Measurements from ENCODE around the gene GSAP.
"Not testable (repeated sequence)": the region's sequence is repeated elsewhere in the genome, so short reads cannot be mapped to it uniquely, and the experiment has no call there.

Gene GSAP

GRCh38 chr7:77321300-77321699, 94.8 kb downstream of the GSAP start:
- DNase-seq, result no peak

- DNase-seq, result no peak
Observed at GRCh38 chr7:77320714-77321113, 95.4 kb downstream of the GSAP start.

DNA sequence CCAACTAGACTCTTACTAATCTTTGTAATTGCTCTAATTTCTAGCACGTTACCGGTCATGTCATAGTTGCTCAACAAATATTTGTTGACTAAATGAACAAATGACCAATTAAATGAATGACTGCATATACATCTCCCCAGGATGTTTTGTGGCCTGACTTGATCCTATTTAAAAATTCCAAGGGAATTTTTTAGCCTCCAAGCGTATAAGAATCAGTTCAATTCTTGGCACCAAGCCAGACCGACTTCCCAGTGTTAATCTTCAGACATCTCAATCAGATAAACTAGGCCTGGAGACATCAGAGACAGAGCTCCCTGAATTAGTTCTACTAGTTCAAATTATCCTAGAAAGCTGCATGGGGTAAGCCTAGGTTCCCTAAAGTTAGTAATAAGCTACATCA, 96.0 kb downstream of the GSAP start:
- no peak for DNase-seq

DNA sequence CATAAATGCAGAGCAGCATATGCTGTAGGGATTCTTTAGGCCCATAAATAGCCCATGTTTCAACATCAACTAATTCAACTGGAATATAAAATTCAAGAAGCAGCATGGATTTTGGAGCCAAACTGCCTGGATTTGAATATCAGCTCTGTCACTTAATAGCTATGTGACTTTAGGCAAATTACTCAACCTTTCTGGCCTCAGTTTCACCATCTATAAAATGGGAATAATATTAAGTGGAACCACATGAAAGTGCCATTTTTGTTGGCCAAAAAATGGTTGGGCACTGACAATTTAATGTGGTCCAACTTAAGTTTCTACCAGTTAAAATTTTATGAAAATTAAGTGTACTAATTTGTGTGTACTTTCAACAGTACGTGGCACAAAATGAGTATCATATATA, 98.1 kb downstream of the GSAP start:
- DNase-seq, result no peak

DNA sequence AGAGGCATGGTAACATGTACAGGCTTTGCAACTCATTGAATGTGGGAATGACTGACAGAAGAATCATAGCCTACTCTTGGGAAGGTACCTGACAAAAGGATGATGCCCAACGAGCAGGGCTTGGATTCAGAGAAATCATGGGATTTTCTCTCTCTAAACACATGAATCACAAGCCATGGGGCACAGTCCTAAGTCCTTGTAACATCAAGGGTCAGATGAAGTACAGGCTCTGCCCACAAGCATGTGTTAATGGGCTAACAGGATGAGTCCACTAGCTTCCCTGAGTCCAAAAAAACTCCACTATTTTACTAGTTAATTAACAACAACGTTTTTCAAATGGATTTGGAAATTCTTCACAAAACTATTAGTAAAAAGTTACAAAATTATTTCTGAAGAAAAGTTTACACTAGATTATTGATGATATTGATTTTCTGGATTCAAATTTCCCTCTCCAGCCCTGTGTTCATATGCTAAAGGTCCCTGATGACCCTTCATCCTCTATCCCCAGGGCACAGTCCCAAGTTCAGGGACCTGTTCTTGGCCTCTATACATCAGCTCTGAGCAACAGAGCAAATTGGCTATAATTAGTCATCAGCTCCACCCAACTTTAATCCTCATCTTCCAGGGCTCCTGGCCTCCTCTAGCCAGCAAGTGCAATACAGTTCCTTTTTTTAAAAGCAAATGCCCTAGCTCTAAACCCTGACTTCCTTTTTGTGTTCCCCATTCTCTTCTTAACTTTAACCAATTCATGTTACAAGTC, 99.8 kb downstream of the GSAP start:
- DNase-seq, result no peak

DNA sequence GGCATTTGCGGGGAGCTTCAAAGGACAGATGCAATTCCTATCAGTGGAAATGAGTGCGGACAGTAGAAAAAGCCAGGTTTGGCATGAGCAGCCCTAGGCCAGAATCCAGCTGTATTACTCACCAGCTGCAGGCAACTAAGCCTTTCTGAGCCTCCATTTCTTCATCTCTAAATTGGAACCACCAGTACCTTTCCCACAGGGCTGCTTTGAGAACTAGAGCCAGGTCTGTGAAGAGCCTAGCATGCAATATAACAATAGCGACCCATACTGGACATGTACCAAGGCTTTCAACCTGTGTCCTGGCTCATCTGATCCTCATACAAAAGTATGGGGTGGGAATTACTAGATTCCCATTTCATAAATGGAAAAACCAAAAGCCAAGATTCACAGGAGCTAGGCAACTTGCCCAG, 101.0 kb downstream of the GSAP start:
- no peak for DNase-seq

- no peak for DNase-seq
Observed at GRCh38 chr7:77313876-77314480, 102.2 kb downstream of the GSAP start.

DNA sequence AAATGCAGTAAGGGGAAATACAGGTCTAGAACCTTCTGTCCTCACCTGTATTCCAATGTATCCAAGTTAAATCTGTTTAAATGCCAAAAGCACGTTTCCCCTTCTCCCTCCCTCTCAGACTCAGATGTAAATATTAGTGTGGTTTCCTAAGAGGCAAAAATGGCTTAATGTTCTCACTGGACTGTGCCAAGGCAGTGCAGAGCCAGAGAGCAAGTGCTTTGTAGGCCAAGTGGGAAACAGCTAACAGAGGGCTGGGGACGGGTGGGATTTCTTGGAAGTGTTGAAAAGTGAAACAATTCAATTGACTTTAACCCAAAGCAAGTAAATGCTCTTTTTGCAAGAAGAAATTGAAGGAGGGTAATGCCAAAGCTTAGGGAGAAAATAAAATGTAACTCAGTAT, 103.1 kb downstream of the GSAP start:
- no peak for DNase-seq

- DNase-seq, result no peak
Observed at GRCh38 chr7:77310982-77311381, 105.2 kb downstream of the GSAP start.

DNA sequence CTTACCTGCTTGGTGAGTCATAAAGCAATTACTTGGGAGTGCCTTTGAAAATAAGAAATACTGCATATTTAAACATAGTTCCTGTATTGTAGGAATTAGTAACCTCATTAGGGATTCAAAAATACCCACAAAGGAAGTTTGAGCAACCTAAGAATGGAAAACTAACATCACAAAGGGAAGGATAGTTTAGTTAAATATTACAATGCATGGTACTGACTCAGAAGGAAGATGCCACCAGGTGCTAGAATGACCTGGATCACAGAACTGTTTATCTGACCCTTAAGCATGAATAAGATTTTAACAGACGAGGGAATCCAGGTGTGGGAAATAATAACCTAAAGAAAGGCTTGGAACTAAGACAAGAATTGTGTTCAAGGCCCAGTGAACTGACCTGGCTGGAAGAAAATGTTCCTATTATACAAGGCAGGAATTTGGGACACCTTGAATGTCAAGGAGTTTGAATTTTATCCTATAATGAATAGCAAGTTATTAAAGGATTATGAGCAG, 106.4 kb downstream of the GSAP start:
- DNase-seq, result no peak

- no peak for DNase-seq
Observed at GRCh38 chr7:77308792-77309191, 107.4 kb downstream of the GSAP start.

DNA sequence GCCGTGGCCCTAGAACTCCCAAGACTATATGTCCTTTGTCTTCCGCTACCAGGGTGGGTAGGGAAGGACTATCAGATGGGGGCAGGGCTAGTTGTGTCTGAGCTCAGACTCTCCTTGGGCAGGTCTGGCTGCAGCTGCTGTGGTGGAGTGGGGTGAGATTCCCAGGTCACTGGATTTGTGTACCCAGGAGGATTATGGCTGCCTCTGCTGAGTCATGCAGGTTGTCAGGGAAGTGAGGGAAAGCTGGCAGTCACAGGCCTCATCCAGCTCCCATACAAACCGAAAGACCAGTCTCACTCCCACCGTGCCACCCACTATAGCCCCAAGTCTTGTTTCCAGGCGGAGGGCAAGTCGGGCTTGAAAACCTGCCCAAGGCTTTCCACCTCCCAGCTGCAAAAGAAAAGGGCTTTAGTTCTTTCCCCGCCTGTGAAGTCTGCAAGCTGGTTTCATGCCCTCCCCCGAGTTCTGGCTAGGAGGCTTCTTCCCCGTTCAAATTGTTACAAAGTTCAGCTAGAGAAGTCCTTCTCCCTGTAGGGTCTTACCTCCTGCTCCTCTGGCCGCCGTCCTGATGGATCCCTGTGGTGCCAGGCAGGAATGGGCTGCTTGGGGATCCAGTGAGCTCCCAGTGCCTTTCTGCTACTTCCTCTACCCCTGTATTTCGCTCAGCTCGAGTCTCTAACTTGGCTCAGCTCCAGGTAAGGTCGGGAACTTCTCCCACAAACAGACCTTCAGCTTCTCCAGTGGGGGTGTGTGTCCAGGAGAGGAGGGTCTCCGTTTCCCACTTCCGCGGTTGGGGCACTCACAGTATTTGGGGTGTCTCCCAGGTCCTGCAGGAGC, 109.7 kb downstream of the GSAP start:
- no peak for DNase-seq

DNA sequence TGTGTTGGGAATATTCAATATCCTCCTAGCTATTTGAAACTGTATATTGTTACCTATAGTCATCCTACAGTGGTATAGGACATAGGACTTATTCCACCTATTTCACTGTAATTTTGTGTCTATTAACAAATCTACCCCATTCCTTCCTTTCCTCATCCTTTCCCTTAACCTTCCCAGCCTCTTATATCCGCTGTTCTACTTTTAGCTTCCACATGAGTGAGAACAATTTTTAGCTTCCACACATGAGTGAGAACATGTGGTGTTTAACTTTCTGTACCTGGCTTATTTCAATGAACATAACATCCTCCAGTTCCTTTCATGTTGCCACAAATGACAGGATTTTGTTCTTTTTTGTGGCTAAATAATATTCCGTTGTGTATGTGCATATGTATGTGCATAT, 120.6 kb downstream of the GSAP start:
- DNase-seq, result no peak

GRCh38 chr7:77293046-77293445, 123.1 kb downstream of the GSAP start:
- DNase-seq, result no peak

GRCh38 chr7:77290425-77290824, 125.7 kb downstream of the GSAP start:
- no peak for DNase-seq

- DNase-seq, result no peak
Observed at GRCh38 chr7:77289387-77289786, 126.8 kb downstream of the GSAP start.

- no peak for DNase-seq
Observed at GRCh38 chr7:77288676-77289320, 127.4 kb downstream of the GSAP start.

DNA sequence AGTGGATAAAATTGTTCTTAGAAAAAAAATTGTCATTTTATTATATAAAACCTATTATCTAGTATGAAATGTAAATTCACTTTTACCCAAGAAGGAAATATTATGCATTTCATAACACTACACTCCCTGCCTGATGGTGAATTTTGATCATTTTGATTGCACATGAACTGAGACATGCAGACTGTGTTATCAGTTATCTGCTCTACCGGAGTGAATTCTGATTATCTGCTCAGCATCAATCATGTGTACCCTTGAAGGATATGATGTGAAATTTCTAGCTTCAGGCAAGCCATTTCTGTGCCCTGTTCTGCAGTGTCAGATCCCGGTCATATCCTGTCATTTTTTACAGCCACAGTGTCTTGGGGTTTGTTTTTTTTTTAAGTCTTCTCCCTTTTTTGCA, 131.5 kb downstream of the GSAP start:
- DNase-seq, result no peak

DNA sequence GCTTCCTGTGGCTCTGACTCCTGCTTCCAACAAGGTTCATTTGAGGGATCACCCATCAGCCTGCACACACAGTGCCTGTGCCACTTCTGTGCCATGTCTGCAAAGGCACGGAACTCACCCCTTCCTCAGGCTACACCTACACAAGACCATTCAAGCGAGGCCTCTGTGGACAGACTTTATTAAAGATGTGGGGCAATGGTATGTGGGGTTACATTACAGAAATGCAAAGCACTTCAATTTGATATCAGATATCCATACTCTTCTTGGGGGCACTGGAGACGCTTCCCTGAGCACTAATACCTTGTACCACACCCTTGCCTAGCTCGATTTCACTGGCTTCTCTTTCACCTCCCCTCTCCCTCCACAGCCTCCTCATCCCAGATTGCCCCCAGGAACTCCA, 132.1 kb downstream of the GSAP start:
- DNase-seq, result no peak

- DNase-seq, result no peak
Observed at GRCh38 chr7:77282897-77283296, 133.3 kb downstream of the GSAP start.

GRCh38 chr7:77281780-77282478, 134.2 kb downstream of the GSAP start:
- DNase-seq, result no peak

- DNase-seq, result no peak
Observed at GRCh38 chr7:77276120-77276519, 140.0 kb downstream of the GSAP start.

- DNase-seq, result not testable (repeated sequence)
Observed at GRCh38 chr7:77275663-77276062, 140.5 kb downstream of the GSAP start.
